A549 treated with AZD2906 at 1 μM for 4 hours (cell line): ENCODE measurements around the gene GOLGA2. TPM values are rescaled to one million over a fixed set of nuclear protein-coding genes. Genes with fewer than 3 reads are reported as not detected.

Source experiments
- total RNA-seq: library from RNA; stranded (reverse); fragments of 200-300 nt; extraction: Qiagen RNA extraction; gene quantifications from 5 replicates; pipeline ENCODE4 v1.2.3, GENCODE V29; 2022

The GOLGA2 gene, protein sequence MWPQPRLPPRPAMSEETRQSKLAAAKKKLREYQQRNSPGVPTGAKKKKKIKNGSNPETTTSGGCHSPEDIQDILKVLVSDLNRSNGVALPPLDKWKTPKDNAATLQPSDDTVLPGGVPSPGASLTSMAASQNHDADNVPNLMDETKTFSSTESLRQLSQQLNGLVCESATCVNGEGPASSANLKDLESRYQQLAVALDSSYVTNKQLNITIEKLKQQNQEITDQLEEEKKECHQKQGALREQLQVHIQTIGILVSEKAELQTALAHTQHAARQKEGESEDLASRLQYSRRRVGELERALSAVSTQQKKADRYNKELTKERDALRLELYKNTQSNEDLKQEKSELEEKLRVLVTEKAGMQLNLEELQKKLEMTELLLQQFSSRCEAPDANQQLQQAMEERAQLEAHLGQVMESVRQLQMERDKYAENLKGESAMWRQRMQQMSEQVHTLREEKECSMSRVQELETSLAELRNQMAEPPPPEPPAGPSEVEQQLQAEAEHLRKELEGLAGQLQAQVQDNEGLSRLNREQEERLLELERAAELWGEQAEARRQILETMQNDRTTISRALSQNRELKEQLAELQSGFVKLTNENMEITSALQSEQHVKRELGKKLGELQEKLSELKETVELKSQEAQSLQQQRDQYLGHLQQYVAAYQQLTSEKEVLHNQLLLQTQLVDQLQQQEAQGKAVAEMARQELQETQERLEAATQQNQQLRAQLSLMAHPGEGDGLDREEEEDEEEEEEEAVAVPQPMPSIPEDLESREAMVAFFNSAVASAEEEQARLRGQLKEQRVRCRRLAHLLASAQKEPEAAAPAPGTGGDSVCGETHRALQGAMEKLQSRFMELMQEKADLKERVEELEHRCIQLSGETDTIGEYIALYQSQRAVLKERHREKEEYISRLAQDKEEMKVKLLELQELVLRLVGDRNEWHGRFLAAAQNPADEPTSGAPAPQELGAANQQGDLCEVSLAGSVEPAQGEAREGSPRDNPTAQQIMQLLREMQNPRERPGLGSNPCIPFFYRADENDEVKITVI
- total RNA-seq: 43.1 to 47.7 TPM (median 46.4 TPM) in 5 replicates

GRCh38 chr9:128275198-128276007, at the start of gene GOLGA2:
Gene GOLGA2 (minus strand): TSS chr9:128276007. CDS start chr9:128275976, 31 bp downstream.

GRCh38 chr9:128322404-128323211, 46.8 kb upstream of the GOLGA2 start, which contains the start of the genes COQ4 and TRUB2:
Gene COQ4 (plus strand): TSS chr9:128322839. CDS start chr9:128322859, 20 bp downstream.
Gene TRUB2 (minus strand): TSS chr9:128322447. CDS start chr9:128322408, 39 bp downstream.

DNA sequence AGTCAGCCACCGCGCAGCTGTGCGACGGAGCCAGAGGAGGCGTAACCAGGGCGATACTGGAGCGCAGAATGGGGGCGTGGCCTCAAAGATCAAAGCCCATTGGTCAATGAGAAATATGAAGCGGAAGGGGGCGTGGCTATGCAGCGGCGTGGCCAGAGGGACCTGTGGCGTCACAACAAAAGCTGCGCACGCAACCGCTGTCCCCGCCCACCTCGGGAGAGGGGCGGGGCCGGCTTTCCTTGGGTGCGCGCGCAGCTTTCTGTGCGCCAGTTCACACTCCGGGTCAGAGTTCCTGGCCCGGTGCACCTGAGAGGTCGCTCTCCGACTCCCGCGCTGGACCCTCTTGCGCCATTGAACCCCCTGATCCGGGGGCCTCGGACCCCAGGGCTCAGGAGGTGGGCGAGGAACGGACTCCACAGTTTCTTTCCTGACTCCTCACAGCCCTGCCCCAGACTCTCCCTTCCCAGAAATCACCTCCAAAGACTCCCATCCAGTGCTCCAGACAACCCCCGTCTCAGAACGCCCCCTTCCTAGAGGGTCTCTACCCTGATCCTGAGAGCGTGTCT, 284 bp upstream of the GOLGA2 start, which contains the start of gene SWI5:
SWI5 (plus strand) TSS at position 269 of the 566 bp plus-strand sequence.

Other genes starting within 250 kb of the GOLGA2 start
- 4.8 to 8.0 TPM (median 7.0 TPM) in 5 replicates for gene NAIF1, start 208.7 kb downstream of the GOLGA2 start, total RNA-seq
- 7.6 to 8.9 TPM (median 8.7 TPM) in 5 replicates for gene SLC25A25, start 207.8 kb downstream of the GOLGA2 start, total RNA-seq
- 78.5 to 99.8 TPM (median 99.1 TPM) in 5 replicates for gene PTGES2, start 148.3 kb downstream of the GOLGA2 start, total RNA-seq
- gene LCN2, start 126.6 kb downstream of the GOLGA2 start, total RNA-seq: 3.3 to 6.9 TPM (median 3.6 TPM) in 5 replicates
- gene BBLN, start 115.7 kb downstream of the GOLGA2 start, total RNA-seq: 39.5 to 74.4 TPM (median 67.3 TPM) in 5 replicates
- 64.7 to 91.5 TPM (median 81.8 TPM) in 5 replicates for gene CIZ1, start 84.4 kb downstream of the GOLGA2 start, total RNA-seq
- gene DNM1, start 72.6 kb downstream of the GOLGA2 start, total RNA-seq: 78.9 to 89.5 TPM (median 83.5 TPM) in 5 replicates
- gene SWI5, start 269 bp upstream of the GOLGA2 start, total RNA-seq: 36.5 to 45.8 TPM (median 43.0 TPM) in 5 replicates
- gene TRUB2, start 46.4 kb upstream of the GOLGA2 start, total RNA-seq: 40.9 to 49.1 TPM (median 46.8 TPM) in 5 replicates
- gene COQ4, start 46.8 kb upstream of the GOLGA2 start, total RNA-seq: 52.2 to 61.8 TPM (median 58.9 TPM) in 5 replicates
- gene SLC27A4, start 64.5 kb upstream of the GOLGA2 start, total RNA-seq: 37.3 to 49.5 TPM (median 45.2 TPM) in 5 replicates
- 68.1 to 87.1 TPM (median 84.3 TPM) in 5 replicates for gene URM1, start 95.4 kb upstream of the GOLGA2 start, total RNA-seq
- gene CERCAM, start 144.8 kb upstream of the GOLGA2 start, total RNA-seq: 34.2 to 41.0 TPM (median 36.2 TPM) in 5 replicates
- gene ODF2, start 180.0 kb upstream of the GOLGA2 start, total RNA-seq: 21.7 to 26.4 TPM (median 23.6 TPM) in 5 replicates
- gene GLE1, start 228.7 kb upstream of the GOLGA2 start, total RNA-seq: 26.5 to 29.0 TPM (median 28.3 TPM) in 5 replicates